Measurements from ENCODE around the gene CROCC2.

CROCC2 gene

DNA sequence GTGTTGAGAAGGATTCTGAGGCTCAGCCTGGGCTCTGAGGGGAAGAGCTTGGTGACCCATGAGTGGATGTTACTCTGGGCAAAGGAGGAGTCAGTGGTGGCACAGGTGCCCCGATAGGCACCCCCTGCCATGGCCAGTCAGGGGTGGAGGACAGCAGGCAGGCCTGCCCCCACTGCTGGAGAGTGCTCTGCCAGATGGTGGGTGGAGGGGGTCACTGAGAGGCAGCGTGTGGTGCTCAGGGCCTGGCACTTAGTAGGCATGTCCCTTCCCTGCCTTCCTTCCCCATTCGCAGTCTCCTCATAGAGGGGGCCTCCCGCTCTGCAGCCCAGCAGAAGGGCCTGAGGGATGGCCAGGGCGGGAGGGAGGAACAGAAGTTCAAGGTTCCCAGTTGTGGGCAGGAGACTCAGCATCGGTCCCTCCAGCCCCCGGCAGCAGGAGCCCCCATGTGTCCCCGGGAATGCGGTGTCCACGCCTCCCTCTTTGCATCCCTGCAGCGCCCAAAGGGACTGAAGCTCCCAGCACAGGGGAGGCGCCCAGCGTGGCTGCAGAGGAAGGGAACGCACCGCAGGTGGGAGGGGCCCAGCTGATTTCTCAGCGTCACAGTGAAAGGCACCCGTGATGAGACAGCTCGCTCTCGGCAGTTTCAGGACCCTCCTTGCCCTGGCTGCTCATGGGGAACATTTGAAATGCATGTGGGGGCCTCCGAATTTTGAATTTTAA is 86.6 kb downstream of the CROCC2 start:
- no peaks in the 10 kb centered on the region; the same call in 1 of the 2 replicates for H3K9me3 ChIP-seq (ENCODE audit: control insufficient read depth, insufficient read depth, low read depth, low read length)
- H3K36me3 ChIP-seq (ENCODE audit: control insufficient read depth, insufficient read depth, low read length), result no peaks in the 10 kb centered on the region
- H3K4me1 ChIP-seq (ENCODE audit: control insufficient read depth, insufficient read depth, low read length), result peaks cover 8% of the 10 kb centered on the region; the same call in 1 of the 2 replicates
- no peak overlapping the region for H3K9ac ChIP-seq (ENCODE audit: low read length)
- peaks cover 12% of the 10 kb centered on the region for H3K27me3 ChIP-seq (ENCODE audit: control insufficient read depth, insufficient read depth, low read length)
- H3K27ac ChIP-seq (ENCODE audit: low read depth, low read length), result no peak overlapping the region
- H3K4me3 ChIP-seq (ENCODE audit: low read depth, low read length), result no peak overlapping the region

GRCh38 chr2:240993446-240994170 is 87.5 kb downstream of the CROCC2 start:
- no peaks in the 10 kb centered on the region; the same call in 1 of the 2 replicates for H3K9me3 ChIP-seq (ENCODE audit: control insufficient read depth, insufficient read depth, low read depth, low read length)
- peaks cover 10% of the 10 kb centered on the region; the same call in 1 of the 2 replicates for H3K4me1 ChIP-seq (ENCODE audit: control insufficient read depth, insufficient read depth, low read length)
- no peak overlapping the region for H3K27ac ChIP-seq (ENCODE audit: low read depth, low read length)
- no peak overlapping the region for H3K4me3 ChIP-seq (ENCODE audit: low read depth, low read length)
- H3K36me3 ChIP-seq (ENCODE audit: control insufficient read depth, insufficient read depth, low read length), result no peaks in the 10 kb centered on the region
- peaks cover 14% of the 10 kb centered on the region for H3K27me3 ChIP-seq (ENCODE audit: control insufficient read depth, insufficient read depth, low read length)
- H3K9ac ChIP-seq (ENCODE audit: low read length), result no peak overlapping the region

- H3K9ac ChIP-seq (ENCODE audit: low read length), result no peak overlapping the region
- H3K4me1 ChIP-seq (ENCODE audit: control insufficient read depth, insufficient read depth, low read length), result peaks cover 10% of the 10 kb centered on the region; the same call in 1 of the 2 replicates
Observed at GRCh38 chr2:240994171-240994896, 88.2 kb downstream of the CROCC2 start.

GRCh38 chr2:240995041-240996021 is 89.2 kb downstream of the CROCC2 start:
- Histone ChIP-seq H3K9me3 (ENCODE audit: control insufficient read depth, insufficient read depth, low read depth, low read length) (no peaks in the 10 kb centered on the region), H3K36me3 (ENCODE audit: control insufficient read depth, insufficient read depth, low read length) (no peaks in the 10 kb centered on the region), H3K4me1 (ENCODE audit: control insufficient read depth, insufficient read depth, low read length) (peaks cover 10% of the 10 kb centered on the region; the same call in 1 of the 2 replicates), H3K27me3 (ENCODE audit: control insufficient read depth, insufficient read depth, low read length) (peaks cover 31% of the 10 kb centered on the region), H3K27ac (ENCODE audit: low read depth, low read length) (no peak overlapping the region), H3K4me3 (ENCODE audit: low read depth, low read length) (no peak overlapping the region), H3K9ac (ENCODE audit: low read length) (no peak overlapping the region)

More at GRCh38 chr2:240994171-240994896, 88.2 kb downstream of the CROCC2 start:
- no peak overlapping the region for H3K27ac ChIP-seq (ENCODE audit: low read depth, low read length)
- no peak overlapping the region for H3K4me3 ChIP-seq (ENCODE audit: low read depth, low read length)
- no peaks in the 10 kb centered on the region for H3K9me3 ChIP-seq (ENCODE audit: control insufficient read depth, insufficient read depth, low read depth, low read length)
- peaks cover 21% of the 10 kb centered on the region for H3K27me3 ChIP-seq (ENCODE audit: control insufficient read depth, insufficient read depth, low read length)
- H3K36me3 ChIP-seq (ENCODE audit: control insufficient read depth, insufficient read depth, low read length), result no peaks in the 10 kb centered on the region

DNA sequence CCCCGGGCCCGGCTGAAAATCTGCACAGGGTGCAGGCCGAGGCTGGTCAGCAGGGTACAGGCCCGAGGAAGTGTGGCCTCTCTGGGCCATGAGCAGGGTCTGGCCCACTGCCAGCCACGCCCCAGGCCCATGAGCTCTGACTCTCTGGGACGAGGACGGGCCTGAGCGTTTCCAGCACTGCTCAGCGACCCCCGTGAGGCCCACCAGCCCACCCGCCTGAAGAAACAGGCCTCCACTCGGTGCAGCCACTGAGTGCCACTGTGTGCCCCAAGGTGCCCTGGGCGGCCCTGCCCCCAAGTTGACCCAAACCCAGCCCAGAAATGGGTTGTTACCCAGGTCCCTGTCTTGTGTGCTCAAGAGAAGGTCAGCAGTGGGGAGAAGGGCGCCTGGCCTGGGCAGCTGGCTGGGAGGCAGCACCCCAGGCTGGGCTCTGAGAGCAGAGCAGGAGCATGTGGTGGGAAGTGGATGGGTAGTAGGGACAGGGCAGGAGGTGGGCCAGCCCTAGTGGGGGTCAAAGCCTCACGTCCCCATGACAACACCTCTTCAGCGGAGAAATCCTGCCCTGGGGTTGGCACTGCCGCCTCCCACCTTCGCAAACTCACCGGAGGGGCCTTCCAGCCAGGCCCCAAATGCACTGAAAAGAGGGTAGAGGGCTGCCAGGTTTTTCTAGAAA is 90.2 kb downstream of the CROCC2 start:
- no peak overlapping the region for H3K9ac ChIP-seq (ENCODE audit: low read length)
- H3K27ac ChIP-seq (ENCODE audit: low read depth, low read length), result no peak overlapping the region

DNA sequence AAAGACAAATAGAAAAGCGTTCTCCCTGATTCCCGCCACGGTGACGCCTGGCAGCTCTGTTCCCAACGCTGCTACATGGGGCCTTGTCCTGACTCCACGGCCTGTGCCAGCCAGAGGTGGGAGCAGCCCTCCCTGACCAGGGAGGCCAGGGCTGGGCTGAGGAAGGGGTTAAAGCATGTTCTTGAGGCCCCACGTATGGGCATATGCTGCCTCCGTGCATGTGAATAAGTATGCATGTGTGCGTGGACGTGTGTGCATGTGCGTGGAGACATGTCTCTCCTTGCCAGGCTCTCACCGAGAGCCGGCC is 90.7 kb downstream of the CROCC2 start:
- Histone ChIP-seq H3K9me3 (ENCODE audit: control insufficient read depth, insufficient read depth, low read depth, low read length) (no peaks in the 10 kb centered on the region), H3K36me3 (ENCODE audit: control insufficient read depth, insufficient read depth, low read length) (no peaks in the 10 kb centered on the region), H3K4me1 (ENCODE audit: control insufficient read depth, insufficient read depth, low read length) (peaks cover 10% of the 10 kb centered on the region; the same call in 1 of the 2 replicates), H3K27ac (ENCODE audit: low read depth, low read length) (no peak overlapping the region), H3K9ac (ENCODE audit: low read length) (no peak overlapping the region), H3K4me3 (ENCODE audit: low read depth, low read length) (no peak overlapping the region), H3K27me3 (ENCODE audit: control insufficient read depth, insufficient read depth, low read length) (peaks cover 46% of the 10 kb centered on the region)

More for the DNA sequence above, 90.2 kb downstream of the CROCC2 start:
- peaks cover 41% of the 10 kb centered on the region for H3K27me3 ChIP-seq (ENCODE audit: control insufficient read depth, insufficient read depth, low read length)
- no peaks in the 10 kb centered on the region for H3K9me3 ChIP-seq (ENCODE audit: control insufficient read depth, insufficient read depth, low read depth, low read length)
- H3K4me3 ChIP-seq (ENCODE audit: low read depth, low read length), result no peak overlapping the region
- no peaks in the 10 kb centered on the region for H3K36me3 ChIP-seq (ENCODE audit: control insufficient read depth, insufficient read depth, low read length)
- H3K4me1 ChIP-seq (ENCODE audit: control insufficient read depth, insufficient read depth, low read length), result peaks cover 10% of the 10 kb centered on the region; the same call in 1 of the 2 replicates

GRCh38 chr2:240997141-240997855 is 91.2 kb downstream of the CROCC2 start:
- H3K9me3 ChIP-seq (ENCODE audit: control insufficient read depth, insufficient read depth, low read depth, low read length), result no peaks in the 10 kb centered on the region
- peaks cover 47% of the 10 kb centered on the region for H3K27me3 ChIP-seq (ENCODE audit: control insufficient read depth, insufficient read depth, low read length)
- H3K36me3 ChIP-seq (ENCODE audit: control insufficient read depth, insufficient read depth, low read length), result no peaks in the 10 kb centered on the region
- H3K9ac ChIP-seq (ENCODE audit: low read length), result no peak overlapping the region
- H3K4me1 ChIP-seq (ENCODE audit: control insufficient read depth, insufficient read depth, low read length), result peaks cover 10% of the 10 kb centered on the region; the same call in 1 of the 2 replicates
- no peak overlapping the region for H3K4me3 ChIP-seq (ENCODE audit: low read depth, low read length)
- H3K27ac ChIP-seq (ENCODE audit: low read depth, low read length), result no peak overlapping the region

- peak within 1 kb of the TSS; percentile 84 for H3K9ac ChIP-seq (ENCODE audit: low read length)
- H3K27me3 ChIP-seq (ENCODE audit: control insufficient read depth, insufficient read depth, low read length), result peaks cover 47% of the 10 kb centered on the region
- no peaks in the 10 kb centered on the region for H3K36me3 ChIP-seq (ENCODE audit: control insufficient read depth, insufficient read depth, low read length)
- H3K9me3 ChIP-seq (ENCODE audit: control insufficient read depth, insufficient read depth, low read depth, low read length), result peaks cover under 1% of the 10 kb centered on the region; the same call in 1 of the 2 replicates
- peaks cover 10% of the 10 kb centered on the region; the same call in 1 of the 2 replicates for H3K4me1 ChIP-seq (ENCODE audit: control insufficient read depth, insufficient read depth, low read length)
- no peak within 1 kb of the TSS for H3K27ac ChIP-seq (ENCODE audit: low read depth, low read length)
- H3K4me3 ChIP-seq (ENCODE audit: low read depth, low read length), result peak within 1 kb of the TSS; percentile 87
Observed at GRCh38 chr2:240997856-240998705, 91.9 kb downstream of the CROCC2 start, which contains the start of gene SNED1. SNED1 (plus strand) TSS chr2:240998618; CDS start chr2:240998838, 220 bp downstream.

DNA sequence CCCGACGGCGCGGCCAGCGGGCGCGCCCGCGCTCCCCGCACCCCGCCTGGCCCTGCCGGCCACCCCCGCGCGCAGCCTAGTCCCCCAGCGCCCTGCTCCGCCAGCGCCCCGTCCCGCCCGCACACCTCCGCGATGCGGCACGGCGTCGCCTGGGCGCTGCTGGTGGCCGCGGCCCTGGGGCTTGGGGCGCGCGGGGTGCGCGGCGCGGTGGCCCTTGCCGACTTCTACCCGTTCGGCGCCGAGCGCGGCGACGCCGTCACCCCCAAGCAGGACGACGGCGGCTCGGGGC is 92.5 kb downstream of the CROCC2 start:
- H3K9ac ChIP-seq (ENCODE audit: low read length), result no peak overlapping the region
- H3K4me3 ChIP-seq (ENCODE audit: low read depth, low read length), result peak overlapping the region; percentile 64
- H3K27ac ChIP-seq (ENCODE audit: low read depth, low read length), result no peak overlapping the region
- H3K36me3 ChIP-seq (ENCODE audit: control insufficient read depth, insufficient read depth, low read length), result no peaks in the 10 kb centered on the region
- peaks cover 10% of the 10 kb centered on the region; the same call in 1 of the 2 replicates for H3K4me1 ChIP-seq (ENCODE audit: control insufficient read depth, insufficient read depth, low read length)
- H3K9me3 ChIP-seq (ENCODE audit: control insufficient read depth, insufficient read depth, low read depth, low read length), result peaks cover 6% of the 10 kb centered on the region
- peaks cover 47% of the 10 kb centered on the region for H3K27me3 ChIP-seq (ENCODE audit: control insufficient read depth, insufficient read depth, low read length)
